HepG2 (cell line): Measurements from ENCODE around the gene MEX3D. TPM values are rescaled to one million over a fixed set of nuclear protein-coding genes. Genes with fewer than 3 reads are reported as not detected.

ENCODE experiments used
- ATM ChIP-seq: fragments of 450-650 bp; IDR thresholded peaks from 2 replicates; pipeline ENCODE4 v1.7.1; 2017; ENCODE audit warnings: mild to moderate bottlenecking, borderline replicate concordance
- CENPX ChIP-seq: sonication (generic); formaldehyde crosslinking; IDR thresholded peaks from 2 replicates; pipeline ENCODE4 v1.9.0; 2021; ENCODE audit warnings: mild to moderate bottlenecking, missing genetic modification reagents, moderate library complexity
- EED ChIP-seq: sonication (generic); formaldehyde crosslinking; IDR thresholded peaks from 2 replicates; pipeline ENCODE4 v1.5.0; 2020; ENCODE audit warnings: mild to moderate bottlenecking, missing genetic modification reagents
- FOXK1 ChIP-seq: sonication (generic); formaldehyde crosslinking; IDR thresholded peaks from 2 replicates; pipeline ENCODE4 v1.4.0; 2020; ENCODE audit warnings: low read depth, missing genetic modification reagents, borderline replicate concordance
- GLI4 ChIP-seq: sonication (generic); formaldehyde crosslinking; IDR thresholded peaks from 2 replicates; pipeline ENCODE4 v1.5.1; 2020; ENCODE audit warnings: missing genetic modification reagents, mild to moderate bottlenecking, moderate library complexity, borderline replicate concordance
- IRX3 ChIP-seq: sonication (generic); formaldehyde crosslinking; IDR thresholded peaks from 2 replicates; pipeline ENCODE4 v1.8.1; 2023; ENCODE audit warnings: mild to moderate bottlenecking, low read depth, missing genetic modification reagents, borderline replicate concordance
- KLF13 ChIP-seq: sonication (generic); formaldehyde crosslinking; IDR thresholded peaks from 2 replicates; pipeline ENCODE4 v1.4.0; 2020; ENCODE audit warnings: mild to moderate bottlenecking, missing genetic modification reagents
- MTA1 ChIP-seq: sonication (generic); formaldehyde crosslinking; IDR thresholded peaks from 2 replicates; pipeline ENCODE4 v1.4.0; 2020; ENCODE audit warnings: missing genetic modification reagents, mild to moderate bottlenecking, borderline replicate concordance
- PAF1 ChIP-seq: IDR thresholded peaks from 2 replicates; pipeline ENCODE4 v1.6.1; 2016; ENCODE audit warnings: missing genetic modification reagents, missing compliant biosample characterization
- RCOR2 ChIP-seq: IDR thresholded peaks from 2 replicates; pipeline ENCODE4 v1.6.1; 2016; ENCODE audit warnings: missing biosample characterization, missing genetic modification reagents
- SATB2 ChIP-seq: sonication (generic); formaldehyde crosslinking; IDR thresholded peaks from 2 replicates; pipeline ENCODE4 v1.5.0; 2020; ENCODE audit warnings: missing genetic modification reagents
- SP140L ChIP-seq: sonication (generic); formaldehyde crosslinking; IDR thresholded peaks from 2 replicates; pipeline ENCODE4 v1.4.0; 2020; ENCODE audit warnings: missing genetic modification reagents, borderline replicate concordance
- TARDBP ChIP-seq: sonication (generic); formaldehyde crosslinking; IDR thresholded peaks from 2 replicates; pipeline ENCODE4 v1.8.0; 2022; ENCODE audit warnings: mild to moderate bottlenecking, missing genetic modification reagents
- THAP9 ChIP-seq: sonication (generic); formaldehyde crosslinking; IDR thresholded peaks from 2 replicates; pipeline ENCODE4; 2020; ENCODE audit warnings: missing genetic modification reagents, mild to moderate bottlenecking, borderline replicate concordance
- TMF1 ChIP-seq: sonication (generic); formaldehyde crosslinking; IDR thresholded peaks from 2 replicates; pipeline ENCODE4 v1.8.1; 2022; ENCODE audit warnings: low read depth, missing genetic modification reagents
- ZBTB20 ChIP-seq: sonication (generic); formaldehyde crosslinking; IDR thresholded peaks from 2 replicates; pipeline ENCODE4 v1.8.1; 2023; ENCODE audit warnings: missing genetic modification reagents, low read depth, mild to moderate bottlenecking, borderline replicate concordance
- ZC3H13 ChIP-seq: sonication (generic); formaldehyde crosslinking; IDR thresholded peaks from 2 replicates; pipeline ENCODE4 v1.8.1; 2023; ENCODE audit warnings: mild to moderate bottlenecking, missing genetic modification reagents, moderate library complexity
- ZFY ChIP-seq: sonication (generic); formaldehyde crosslinking; IDR thresholded peaks from 2 replicates; pipeline ENCODE4 v1.4.0; 2020; ENCODE audit warnings: missing genetic modification reagents
- ZNF138 ChIP-seq: sonication (generic); formaldehyde crosslinking; IDR thresholded peaks from 2 replicates; pipeline ENCODE4 v1.5.0; 2020; ENCODE audit warnings: mild to moderate bottlenecking, low read depth, missing genetic modification reagents
- ZNF546 ChIP-seq: sonication (generic); formaldehyde crosslinking; conservative IDR thresholded peaks from 2 replicates; pipeline ENCODE4 v1.8.1; 2023; ENCODE audit warnings: mild to moderate bottlenecking, missing genetic modification reagents
- ZNF556 ChIP-seq: sonication (generic); formaldehyde crosslinking; IDR thresholded peaks from 2 replicates; pipeline ENCODE4 v1.4.0; 2020; ENCODE audit warnings: mild to moderate bottlenecking, missing genetic modification reagents, borderline replicate concordance
- ZNF7 ChIP-seq: IDR thresholded peaks from 2 replicates; pipeline ENCODE4 v1.6.1; 2016; ENCODE audit warnings: missing biosample characterization, missing genetic modification reagents
- polyA plus RNA-seq, 8 experiments: library from polyadenylated mRNA; depleted of rRNA in 3 of 8; stranded (reverse) in 7 of 8; unstranded in 1 of 8; fragments of >200 nt; fragmentation: Illumina TruSeq in 4 of 8; extraction: Trizol in 4 of 8; gene quantifications; 2 replicates each; pipeline versions ENCODE4 v1.2.1 to v1.2.3, GENCODE V29; 2011 to 2016; ENCODE audit warnings: low read depth in 4 of 8, missing spikeins in 1 of 8, mixed read lengths in 1 of 8; ENCODE audit not compliant: insufficient read depth in 1 of 8
- total RNA-seq, 5 experiments: library from RNA; depleted of rRNA; stranded (reverse); fragments of >200 nt; fragmentation: Illumina TruSeq; extraction: Trizol; gene quantifications; 2 replicates each; pipeline ENCODE4 v1.2.3, GENCODE V29; 2016; ENCODE audit warnings: low read depth in 1 of 5
- TF ChIP-seq, protein P1 (sequence below), 2 experiments: sonication (generic) in 1 of 2; formaldehyde crosslinking in 1 of 2; IDR thresholded peaks; 2 replicates each; pipeline versions ENCODE4 v1.5.1 to v1.6.1; 2011 to 2020; ENCODE audit warnings: borderline replicate concordance in 1 of 2, low read depth in 1 of 2, low read length in 1 of 2, mild to moderate bottlenecking in 1 of 2, missing genetic modification reagents in 1 of 2, moderate library complexity in 1 of 2
- TF ChIP-seq, protein P2 (sequence below): sonication (generic); formaldehyde crosslinking; IDR thresholded peaks from 2 replicates; pipeline ENCODE4 v1.9.0; 2021; ENCODE audit warnings: missing genetic modification reagents, mild to moderate bottlenecking, borderline replicate concordance

The MEX3D gene
- total and polyA plus RNA-seq, 2 of the 13 experiments (the other 11 are each of a cell fraction or from before 2014, with no cell fraction given), result 3.6 to 17.1 TPM

- no peak for TF ChIP-seq ZFY (CRISPR knock-in tag)
- TF ChIP-seq ZBTB20 (CRISPR knock-in tag), result no peak
- no peak for TF ChIP-seq ZNF7 (CRISPR knock-in tag)
- 0 out of 2 replicates have a peak, but pooled peaks have one; percentile 30 for TF ChIP-seq PAF1 (CRISPR knock-in tag)
- 0 out of 2 replicates have a peak, but pooled peaks have one; percentile 57 for TF ChIP-seq ZNF546 (CRISPR knock-in tag)
- TF ChIP-seq CENPX (CRISPR knock-in tag), result no peak
- TF ChIP-seq IRX3 (CRISPR knock-in tag), result no peak
- TF ChIP-seq ATM, result no peak
- TF ChIP-seq MTA1, result 0 out of 2 replicates have a peak, but pooled peaks have one; percentile 38
- no peak for TF ChIP-seq TMF1 (CRISPR knock-in tag)
- no peak for TF ChIP-seq ZNF138 (CRISPR knock-in tag)
- TF ChIP-seq THAP9 (CRISPR knock-in tag), result no peak
- TF ChIP-seq KLF13 (CRISPR knock-in tag), result no peak
- no peak for TF ChIP-seq GLI4
- TF ChIP-seq, protein P1, sequence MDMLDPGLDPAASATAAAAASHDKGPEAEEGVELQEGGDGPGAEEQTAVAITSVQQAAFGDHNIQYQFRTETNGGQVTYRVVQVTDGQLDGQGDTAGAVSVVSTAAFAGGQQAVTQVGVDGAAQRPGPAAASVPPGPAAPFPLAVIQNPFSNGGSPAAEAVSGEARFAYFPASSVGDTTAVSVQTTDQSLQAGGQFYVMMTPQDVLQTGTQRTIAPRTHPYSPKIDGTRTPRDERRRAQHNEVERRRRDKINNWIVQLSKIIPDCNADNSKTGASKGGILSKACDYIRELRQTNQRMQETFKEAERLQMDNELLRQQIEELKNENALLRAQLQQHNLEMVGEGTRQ (IDR thresholded peaks at IDR 0.05; ENCODE audit: low read depth, low read length), result no peak
- TF ChIP-seq, protein P1 (CRISPR knock-in tag; IDR thresholded peaks at IDR 0.05; ENCODE audit: borderline replicate concordance), result no peak
- no peak for TF ChIP-seq SP140L (CRISPR knock-in tag)
- peak; percentile 81 for TF ChIP-seq RCOR2 (CRISPR knock-in tag)
- TF ChIP-seq TARDBP (CRISPR knock-in tag), result no peak
- no peak for TF ChIP-seq SATB2 (CRISPR knock-in tag)
- 0 out of 2 replicates have a peak, but pooled peaks have one; percentile 64 for TF ChIP-seq ZNF556 (CRISPR knock-in tag)
- no peak for TF ChIP-seq ZC3H13 (CRISPR knock-in tag)
- TF ChIP-seq, protein P2, sequence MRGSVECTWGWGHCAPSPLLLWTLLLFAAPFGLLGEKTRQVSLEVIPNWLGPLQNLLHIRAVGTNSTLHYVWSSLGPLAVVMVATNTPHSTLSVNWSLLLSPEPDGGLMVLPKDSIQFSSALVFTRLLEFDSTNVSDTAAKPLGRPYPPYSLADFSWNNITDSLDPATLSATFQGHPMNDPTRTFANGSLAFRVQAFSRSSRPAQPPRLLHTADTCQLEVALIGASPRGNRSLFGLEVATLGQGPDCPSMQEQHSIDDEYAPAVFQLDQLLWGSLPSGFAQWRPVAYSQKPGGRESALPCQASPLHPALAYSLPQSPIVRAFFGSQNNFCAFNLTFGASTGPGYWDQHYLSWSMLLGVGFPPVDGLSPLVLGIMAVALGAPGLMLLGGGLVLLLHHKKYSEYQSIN, result no peak
- TF ChIP-seq FOXK1, result no peak
- no peak for TF ChIP-seq EED
Measured at GRCh38 chr19:1606138-1606651, 38.1 kb upstream of the MEX3D start (continued).
